ENCODE data around the gene OR52K1. TPM values are rescaled to one million over a fixed set of nuclear protein-coding genes. Genes with fewer than 3 reads are reported as not detected.

OR52K1 gene
- total and polyA plus RNA-seq, 3 donors from 2014 or later: 0.43 to 0.47 TPM; not detected in 1

DNA sequence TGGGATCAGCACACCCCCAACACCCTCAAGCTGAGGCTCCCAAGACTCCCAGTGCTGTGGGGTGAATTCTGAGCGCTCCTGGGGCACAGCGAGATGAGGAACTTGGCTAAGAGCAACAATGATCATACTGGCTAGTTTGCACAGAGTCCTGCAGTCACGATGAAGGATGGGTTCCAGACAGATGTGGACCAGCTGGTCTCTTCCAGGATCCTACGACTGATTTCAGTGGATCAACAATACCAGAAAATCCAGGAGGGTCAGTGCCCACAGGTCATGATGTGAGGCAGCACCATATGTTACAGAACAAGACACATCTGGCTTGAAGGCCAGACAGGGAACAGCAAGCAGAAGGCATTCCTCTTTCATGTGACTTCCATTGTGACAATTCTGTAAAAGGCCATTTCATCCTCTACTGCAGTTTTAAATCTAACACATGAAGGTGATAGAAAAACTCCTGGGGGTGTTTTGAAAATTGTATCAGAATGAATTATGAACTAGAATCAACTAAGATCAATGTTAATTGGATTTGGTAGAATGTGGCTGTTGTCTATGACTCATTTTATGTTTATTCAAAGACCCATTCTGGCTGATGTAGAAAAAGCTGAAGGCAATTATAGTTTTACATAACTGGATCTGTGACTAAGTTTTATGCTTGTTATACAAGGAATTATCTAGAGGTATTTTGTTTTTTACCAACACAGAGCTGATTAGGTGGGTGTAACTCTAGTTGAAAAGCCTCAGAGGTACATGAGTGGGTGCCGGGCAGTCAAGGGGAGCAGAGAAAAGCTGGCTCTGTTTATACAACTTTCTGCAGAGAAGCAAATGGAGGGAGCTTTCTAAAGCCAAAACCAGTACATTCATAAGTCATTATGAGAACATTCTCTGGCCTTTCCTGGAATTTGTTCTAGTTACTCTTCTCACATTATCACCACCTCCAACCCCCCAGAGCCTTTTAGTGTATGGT lies 29.1 kb downstream of the OR52K1 start:
- 33 to 72% methylated on average over 4 to 5 of the region's 5 CpGs for WGBS, 2 donors
- Histone ChIP-seq H3K4me3 (no peak overlapping the region), H3K36me3 (ENCODE audit: low read depth, missing control alignments) (no peaks in the 10 kb centered on the region), H3K27ac (no peak overlapping the region), H3K27me3 (no peaks in the 10 kb centered on the region), H3K9me3 (no peaks in the 10 kb centered on the region), H3K4me1 (no peaks in the 10 kb centered on the region)
- no peak for DNase-seq
- intact Hi-C loops (cut with DNase I; ENCODE audit: low total_unique reads): no loop called here
- no peak for TF ChIP-seq POLR2A (IDR thresholded peaks at IDR 0.05)
- TF ChIP-seq CTCF (IDR thresholded peaks at IDR 0.05): no peak

DNA sequence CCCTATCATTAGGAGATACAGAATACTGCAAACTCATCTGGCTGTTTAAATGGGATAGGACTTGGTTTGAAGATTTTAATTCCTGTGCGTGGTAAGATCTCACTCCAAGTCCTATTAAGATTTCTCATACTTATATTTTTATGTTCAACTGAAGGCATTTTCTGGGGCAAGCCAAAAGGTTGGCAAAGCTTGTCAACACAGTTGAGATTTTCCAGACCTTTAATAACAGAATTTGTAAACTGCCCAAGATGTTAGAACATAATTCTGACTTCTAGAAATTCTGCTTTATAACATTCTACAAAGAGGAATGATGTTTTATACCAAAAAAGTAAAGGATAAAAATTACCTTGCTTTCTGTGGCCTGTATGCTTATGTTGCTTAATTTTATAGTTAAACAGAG lies 31.8 kb downstream of the OR52K1 start:
- intact Hi-C loops (cut with DNase I; ENCODE audit: low total_unique reads): no loop called here
- TF ChIP-seq CTCF (IDR thresholded peaks at IDR 0.05) (no peak), POLR2A (IDR thresholded peaks at IDR 0.05) (no peak)
- Histone ChIP-seq H3K27me3 (no peaks in the 10 kb centered on the region), H3K4me3 (no peak overlapping the region), H3K4me1 (no peaks in the 10 kb centered on the region), H3K27ac (no peak overlapping the region), H3K9me3 (no peaks in the 10 kb centered on the region), H3K36me3 (ENCODE audit: low read depth, missing control alignments) (no peaks in the 10 kb centered on the region)
- WGBS, 2 donors: 81 to 82% methylated on average over 1 of the region's 1 CpG
- DNase-seq: no peak

DNA sequence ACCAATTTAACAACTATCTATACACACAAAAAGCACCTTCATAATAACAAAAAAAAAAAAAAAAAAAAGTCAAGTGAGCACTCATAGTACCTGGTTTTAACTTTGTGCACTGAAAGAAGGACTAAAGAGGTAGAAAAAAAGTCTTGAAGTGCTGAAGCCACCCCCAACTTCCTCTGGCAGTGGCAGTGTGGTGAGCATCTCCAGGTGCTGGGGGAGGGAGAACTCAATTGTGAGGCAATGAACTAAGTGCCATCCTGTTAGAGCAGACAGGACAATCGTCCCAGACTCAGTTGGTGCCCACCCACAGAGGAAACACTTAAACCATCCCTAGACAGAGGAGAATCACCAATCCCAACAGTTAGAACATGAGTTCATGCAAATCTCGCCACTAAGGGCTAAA lies 39.9 kb downstream of the OR52K1 start:
- no peaks in the 10 kb centered on the region for H3K9me3 ChIP-seq
- intact Hi-C loops (cut with DNase I; ENCODE audit: low total_unique reads): no loop called here
- H3K27ac ChIP-seq: no peak overlapping the region
- H3K4me1 ChIP-seq: no peaks in the 10 kb centered on the region
- H3K4me3 ChIP-seq: no peak overlapping the region
- WGBS, 2 donors: 44 to 76% methylated on average over 2 of the region's 2 CpGs
- no peaks in the 10 kb centered on the region for H3K27me3 ChIP-seq
- no peaks in the 10 kb centered on the region for H3K36me3 ChIP-seq (ENCODE audit: low read depth, missing control alignments)
- TF ChIP-seq CTCF (IDR thresholded peaks at IDR 0.05) (no peak), POLR2A (IDR thresholded peaks at IDR 0.05) (no peak)
- no peak for DNase-seq

GRCh38 chr11:4522752-4523151 lies 40.3 kb downstream of the OR52K1 start:
- no peak for DNase-seq
- intact Hi-C loops (cut with DNase I; ENCODE audit: low total_unique reads): no loop called here
- Histone ChIP-seq H3K36me3 (ENCODE audit: low read depth, missing control alignments) (no peaks in the 10 kb centered on the region), H3K27ac (no peak overlapping the region), H3K4me3 (no peak overlapping the region), H3K4me1 (no peaks in the 10 kb centered on the region), H3K9me3 (no peaks in the 10 kb centered on the region), H3K27me3 (no peaks in the 10 kb centered on the region)
- WGBS, 2 donors: 85 to 97% methylated on average over 6 of the region's 6 CpGs
- TF ChIP-seq POLR2A (IDR thresholded peaks at IDR 0.05) (no peak), CTCF (IDR thresholded peaks at IDR 0.05) (no peak)
